EL (cell line): ENCODE data around the gene ZCCHC14.

Source experiments
- DNase-seq: peaks from one replicate; pipeline ENCODE4 v3.0.0-alpha.2; 2016

Gene ZCCHC14

DNA sequence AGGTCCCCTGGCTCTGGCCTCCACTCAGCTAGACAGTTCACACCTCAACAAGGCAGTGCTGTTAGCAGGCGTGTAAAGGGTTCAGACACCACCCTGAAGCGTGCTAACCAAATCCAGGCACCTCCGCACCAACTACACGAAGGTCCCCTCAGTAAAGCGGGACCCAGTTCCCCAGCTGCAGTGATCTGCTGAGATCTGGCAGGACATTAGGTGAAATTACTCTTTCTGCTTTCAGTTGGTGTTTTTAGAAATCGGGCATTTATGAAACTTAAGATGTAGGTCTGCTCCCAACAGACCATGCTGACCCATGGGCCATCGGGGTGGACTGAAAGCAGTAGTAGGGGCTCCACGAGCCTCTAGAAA, 136.4 kb downstream of the ZCCHC14 start:
- DNase-seq, result no peak
